ENCODE measurements around the gene PIEZO1.

Gene PIEZO1

DNA sequence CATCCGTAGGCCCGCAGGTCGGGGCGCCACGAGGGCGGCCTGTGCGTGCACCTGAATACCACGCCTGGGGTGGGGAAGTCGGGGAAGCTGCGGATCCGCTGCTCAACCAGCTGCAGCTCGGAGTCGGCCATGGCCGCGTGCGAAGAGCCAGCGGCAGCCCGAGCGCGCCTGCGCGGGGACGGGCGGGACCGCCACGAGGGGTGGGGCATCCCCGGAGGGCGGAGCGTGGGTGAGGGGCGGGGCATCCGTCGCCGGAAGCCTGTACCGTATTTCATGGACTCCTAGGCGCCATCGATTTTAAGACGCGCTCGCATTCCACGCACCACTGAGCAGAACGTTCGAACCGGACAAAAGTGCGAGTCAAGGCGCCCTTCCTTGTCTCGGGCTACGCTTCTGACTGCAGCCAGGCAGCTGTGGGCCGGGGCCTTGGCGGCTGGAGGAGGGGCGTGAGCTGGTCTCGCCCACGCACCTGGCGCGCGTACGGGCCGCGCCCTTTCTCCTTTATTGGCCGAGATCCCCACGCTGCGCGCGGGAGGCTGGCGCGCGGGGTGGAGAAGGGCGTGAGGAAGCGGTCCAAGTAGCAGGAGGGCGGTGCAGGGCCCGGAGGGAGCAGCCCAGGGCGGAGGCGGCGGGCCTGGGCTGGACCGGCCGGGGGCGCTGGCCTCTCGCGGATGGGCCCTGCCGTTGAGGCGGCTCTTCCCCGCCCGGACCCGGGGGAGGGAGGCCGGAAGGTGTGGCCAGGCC, 26.9 kb upstream of the PIEZO1 start, which contains the start of gene APRT:
Gene APRT (minus strand): TSS at position 160 of the 744 bp plus-strand sequence. CDS start 29 bp downstream, at position 131.
- H3K4me3 ChIP-seq (ENCODE audit: control insufficient read depth, low read depth, low read length) = peak within 1 kb of the TSS; percentile 62
- DNase-seq (ENCODE audit: low read depth) = peak; percentile 79
- TF ChIP-seq, protein P1, sequence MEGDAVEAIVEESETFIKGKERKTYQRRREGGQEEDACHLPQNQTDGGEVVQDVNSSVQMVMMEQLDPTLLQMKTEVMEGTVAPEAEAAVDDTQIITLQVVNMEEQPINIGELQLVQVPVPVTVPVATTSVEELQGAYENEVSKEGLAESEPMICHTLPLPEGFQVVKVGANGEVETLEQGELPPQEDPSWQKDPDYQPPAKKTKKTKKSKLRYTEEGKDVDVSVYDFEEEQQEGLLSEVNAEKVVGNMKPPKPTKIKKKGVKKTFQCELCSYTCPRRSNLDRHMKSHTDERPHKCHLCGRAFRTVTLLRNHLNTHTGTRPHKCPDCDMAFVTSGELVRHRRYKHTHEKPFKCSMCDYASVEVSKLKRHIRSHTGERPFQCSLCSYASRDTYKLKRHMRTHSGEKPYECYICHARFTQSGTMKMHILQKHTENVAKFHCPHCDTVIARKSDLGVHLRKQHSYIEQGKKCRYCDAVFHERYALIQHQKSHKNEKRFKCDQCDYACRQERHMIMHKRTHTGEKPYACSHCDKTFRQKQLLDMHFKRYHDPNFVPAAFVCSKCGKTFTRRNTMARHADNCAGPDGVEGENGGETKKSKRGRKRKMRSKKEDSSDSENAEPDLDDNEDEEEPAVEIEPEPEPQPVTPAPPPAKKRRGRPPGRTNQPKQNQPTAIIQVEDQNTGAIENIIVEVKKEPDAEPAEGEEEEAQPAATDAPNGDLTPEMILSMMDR (IDR thresholded peaks at IDR 0.05; ENCODE audit: control insufficient read depth, insufficient read depth, low read depth, low read length, missing control alignments) = no peak

DNA sequence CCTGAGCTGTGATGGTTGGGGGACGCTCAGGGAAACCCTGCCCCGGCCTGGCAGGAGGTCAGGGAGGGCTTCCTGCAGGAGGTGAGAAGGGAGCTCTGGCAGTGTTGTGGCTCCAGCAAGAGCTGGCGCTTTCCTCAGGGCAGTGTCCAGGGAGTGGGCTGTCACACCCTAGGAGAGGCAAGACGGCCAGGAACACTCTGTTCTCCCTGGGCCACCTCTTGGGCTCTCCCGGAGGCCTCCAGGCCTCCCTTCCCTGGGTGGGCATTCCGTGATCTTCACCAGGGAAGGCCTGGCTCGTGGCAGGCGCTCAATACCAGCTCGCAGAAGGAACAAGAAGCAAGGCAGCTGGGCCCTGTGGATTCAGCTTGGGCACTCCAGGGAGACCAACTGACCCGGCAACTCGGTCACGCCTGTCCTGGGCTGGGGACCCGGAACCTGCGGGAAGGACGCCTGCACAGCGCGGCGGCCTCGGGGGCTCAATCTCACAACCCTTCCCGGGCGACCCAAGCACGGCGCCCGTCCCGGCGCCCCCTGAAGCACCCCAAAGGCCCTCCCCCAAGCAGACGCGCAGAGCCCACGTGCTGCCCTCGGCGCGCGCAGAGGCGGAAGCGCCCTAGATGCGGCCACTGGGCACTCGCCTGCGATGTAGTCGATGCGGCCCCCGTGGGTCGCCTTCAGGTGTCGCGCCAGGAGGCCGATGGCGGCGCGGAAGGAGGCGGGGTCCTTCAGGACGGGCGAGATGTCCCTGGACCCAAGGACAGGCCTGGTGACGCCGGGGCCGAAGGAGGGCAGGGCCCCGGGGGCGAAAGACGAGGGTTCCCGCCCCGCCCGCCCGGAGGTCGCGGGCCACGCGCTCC, 26.1 kb upstream of the PIEZO1 start:
- H3K4me3 ChIP-seq (ENCODE audit: control insufficient read depth, low read depth, low read length) = peak overlapping the region; percentile 62
- TF ChIP-seq, protein P1 (IDR thresholded peaks at IDR 0.05; ENCODE audit: control insufficient read depth, insufficient read depth, low read depth, low read length, missing control alignments) = no peak
- no peak for DNase-seq (ENCODE audit: low read depth)

DNA sequence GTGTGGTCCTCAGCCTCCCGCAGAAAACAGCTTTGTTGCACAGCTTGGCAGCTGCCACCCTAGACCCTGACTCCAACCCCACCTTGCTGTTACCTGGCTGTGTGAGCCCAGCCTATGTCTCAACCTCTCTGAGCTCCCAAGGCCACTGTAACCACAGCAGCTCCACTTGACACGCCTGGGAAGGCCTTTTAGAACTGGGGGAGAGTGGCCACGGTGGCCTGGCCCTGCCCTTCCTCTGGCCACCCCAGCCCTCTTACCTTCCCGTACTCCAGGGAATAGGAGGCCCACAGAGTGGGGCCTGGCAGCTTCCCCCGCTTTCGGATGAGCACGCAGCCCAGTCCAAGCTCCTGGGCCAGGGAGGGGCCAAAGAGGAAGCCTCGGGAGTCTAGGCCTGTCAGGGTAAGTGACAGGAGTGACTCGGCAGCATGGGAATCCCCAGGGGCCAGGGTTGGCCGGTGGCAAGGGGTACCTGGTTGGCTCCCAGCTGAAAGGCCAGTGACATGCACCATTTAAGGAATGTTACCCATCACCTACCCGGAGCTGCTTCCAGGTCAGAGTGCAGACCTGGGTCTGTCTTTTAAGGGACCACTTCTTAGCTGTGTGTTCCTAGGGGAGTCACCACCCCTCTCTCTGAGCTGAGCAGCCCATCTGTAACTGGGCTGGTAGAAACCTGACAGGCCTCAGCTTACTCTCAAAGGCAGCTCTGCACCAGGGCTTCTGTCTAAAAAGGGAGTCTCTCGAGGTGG, 25.3 kb upstream of the PIEZO1 start:
- no peak for DNase-seq (ENCODE audit: low read depth)
- peak overlapping the region; percentile 62 for H3K4me3 ChIP-seq (ENCODE audit: control insufficient read depth, low read depth, low read length)
- TF ChIP-seq, protein P1 (IDR thresholded peaks at IDR 0.05; ENCODE audit: control insufficient read depth, insufficient read depth, low read depth, low read length, missing control alignments) = no peak

DNA sequence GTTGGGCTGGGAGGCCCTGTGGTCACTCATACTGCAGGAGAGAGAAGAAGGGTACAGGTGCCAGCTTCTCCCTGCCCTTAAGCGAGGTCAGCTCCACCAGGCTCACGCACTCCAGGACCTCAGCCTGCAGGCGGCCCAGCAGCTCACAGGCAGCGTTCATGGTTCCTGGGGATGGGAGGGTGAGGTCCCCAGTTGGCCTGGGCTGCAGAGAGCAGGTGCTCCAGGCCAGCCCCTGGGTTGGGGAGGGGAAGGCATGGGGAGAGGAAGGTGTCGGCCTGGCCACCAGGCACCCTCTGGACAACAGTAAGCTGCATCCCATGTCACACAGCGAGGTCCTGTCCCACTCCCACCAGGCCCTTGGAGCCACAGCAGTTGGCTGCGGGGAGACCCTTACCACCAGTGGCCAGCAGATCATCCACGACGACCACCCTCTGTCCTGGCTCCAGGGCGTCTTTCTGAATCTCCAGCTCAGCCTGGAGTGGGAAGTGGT, 24.7 kb upstream of the PIEZO1 start:
- TF ChIP-seq, protein P1 (IDR thresholded peaks at IDR 0.05; ENCODE audit: control insufficient read depth, insufficient read depth, low read depth, low read length, missing control alignments) = no peak
- peak overlapping the region; percentile 62 for H3K4me3 ChIP-seq (ENCODE audit: control insufficient read depth, low read depth, low read length)
- DNase-seq (ENCODE audit: low read depth) = no peak

DNA sequence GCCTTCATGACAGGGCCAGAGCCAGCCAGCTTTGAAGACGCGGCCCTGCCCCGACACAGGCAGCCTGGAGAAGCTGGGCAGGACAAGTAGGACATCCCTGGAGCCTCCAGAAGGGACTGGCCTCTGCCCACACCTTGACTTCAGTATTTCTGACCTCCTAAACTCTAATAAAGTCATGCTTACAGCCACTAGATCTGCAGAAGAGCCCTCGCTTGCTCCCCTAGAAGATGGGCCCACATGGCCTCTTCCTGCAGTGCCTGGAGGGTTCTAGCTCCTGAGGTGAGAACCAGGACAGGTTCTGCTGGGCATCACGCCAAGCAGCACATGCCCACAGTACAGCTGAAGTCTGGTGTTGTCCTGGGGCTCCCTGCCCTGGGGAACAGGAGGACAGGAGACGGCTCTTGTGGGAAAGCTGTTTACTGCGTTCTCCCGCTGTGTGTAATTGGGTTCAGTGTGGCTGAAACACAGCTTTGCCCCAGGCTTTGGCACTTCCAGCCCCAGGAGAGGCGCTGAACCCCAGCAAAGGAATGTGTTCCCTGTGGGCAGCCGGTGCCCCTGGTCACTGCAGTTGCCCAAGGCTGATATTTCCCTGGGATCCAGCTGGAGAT, 24.2 kb upstream of the PIEZO1 start:
- TF ChIP-seq, protein P1 (IDR thresholded peaks at IDR 0.05; ENCODE audit: control insufficient read depth, insufficient read depth, low read depth, low read length, missing control alignments) = no peak
- no peak overlapping the region for H3K4me3 ChIP-seq (ENCODE audit: control insufficient read depth, low read depth, low read length)
- no peak for DNase-seq (ENCODE audit: low read depth)
